Tibial nerve (tissue), 4 donors: ENCODE data around the gene SBK3. TPM values are rescaled to one million over a fixed set of nuclear protein-coding genes. Genes with fewer than 3 reads are reported as not detected.

Experiments
- DNase-seq, 2 donors: peaks; one replicate each; pipeline ENCODE4 v3.0.0-alpha.2; 2019; ENCODE audit warnings: low spot score in 2 of 2
- H3K27ac ChIP-seq, 4 donors: fragments of 200-600 bp; sonication (generic) in 3 of 4; one replicate each; pipeline ENCODE4 v1.5.1; 2017 to 2019; ENCODE audit warnings: mild to moderate bottlenecking in 1 of 4
- H3K27me3 ChIP-seq, 2 donors: fragments of 200-600 bp; sonication (generic) in 1 of 2; one replicate each; pipeline versions ENCODE4 v1.5.1 to v1.6.0; 2017 to 2019
- H3K36me3 ChIP-seq, 3 donors: fragments of 200-600 bp; sonication (generic); one replicate each; pipeline ENCODE4 v1.5.1; 2018 to 2019
- H3K4me1 ChIP-seq, 4 donors: fragments of 200-600 bp; sonication (generic) in 3 of 4; one replicate each; pipeline ENCODE4 v1.5.1; 2017 to 2019
- H3K4me3 ChIP-seq, 4 donors: fragments of 200-600 bp; sonication (generic) in 3 of 4; one replicate each; pipeline ENCODE4 v1.5.1; 2017 to 2019; ENCODE audit warnings: mild to moderate bottlenecking in 1 of 4, moderate library complexity in 1 of 4
- H3K9me3 ChIP-seq, 4 donors: fragments of 200-600 bp; sonication (generic) in 3 of 4; one replicate each; pipeline ENCODE4 v1.5.1; 2017 to 2019
- EP300 ChIP-seq, 2 donors: sonication (generic); formaldehyde crosslinking; IDR thresholded peaks; one replicate each; pipeline ENCODE4 v1.6.1; 2017; ENCODE audit warnings: antibody characterized with exemption in 2 of 2, mild to moderate bottlenecking in 1 of 2
- POLR2A ChIP-seq, 2 donors: fragments of 450-650 bp; IDR thresholded peaks; one replicate each; pipeline ENCODE4 v1.6.1; 2017; ENCODE audit warnings: antibody characterized with exemption in 2 of 2, mild to moderate bottlenecking in 2 of 2, moderate library complexity in 2 of 2
- WGBS, 2 donors: methylation state at CpG; one replicate each; pipeline ENCODE4 v1.1.5; 2018; 5-methylcytosine and 5-hydroxymethylcytosine counted together
- total RNA-seq, 4 donors: library from RNA; depleted of rRNA; stranded (reverse); fragments of >200 nt; gene quantifications; one replicate each; pipeline ENCODE4 v1.1.0, GENCODE V29; 2016
- TF ChIP-seq, protein P1 (sequence below), 5 experiments: fragments of 200-600 bp in 3 of 5; fragments of 450-650 bp in 2 of 5; sonication (generic) in 3 of 5; IDR thresholded peaks; one replicate each; pipeline ENCODE4 v1.5.1; 2016 to 2019; ENCODE audit warnings: antibody characterized with exemption in 5 of 5, mild to moderate bottlenecking in 3 of 5, moderate library complexity in 2 of 5

The SBK3 gene
- total RNA-seq, 4 donors from 2014 or later = 0.59 TPM; not detected in 3

DNA sequence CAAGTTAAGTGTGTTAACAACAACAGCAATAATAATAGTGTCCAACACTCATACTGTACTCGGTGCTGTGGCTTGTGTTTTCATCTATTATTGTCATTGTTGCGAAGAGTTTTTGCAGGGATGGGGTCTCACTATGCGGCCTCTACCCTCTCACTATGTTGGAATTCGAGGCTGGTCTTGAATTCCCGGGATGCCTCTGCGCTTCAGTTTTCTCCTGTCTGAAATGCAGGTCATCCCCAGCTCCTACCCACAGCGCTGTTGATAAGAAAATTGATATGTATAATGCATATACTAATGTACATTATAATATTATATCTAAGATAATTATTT is 4.9 kb upstream of the SBK3 start:
- DNase-seq = no peak
- H3K9me3 ChIP-seq = no peaks in the 10 kb centered on the region
- peaks cover 0 to 32% (median 4%) of the 10 kb centered on the region in 4 donors for H3K4me1 ChIP-seq
- no peaks in the 10 kb centered on the region for H3K36me3 ChIP-seq
- peaks cover 0 to 39% of the 10 kb centered on the region in 2 donors for H3K27me3 ChIP-seq
- H3K27ac ChIP-seq = peak overlapping the region in 1 of 4 donors; percentile 42
- TF ChIP-seq EP300 (IDR thresholded peaks at IDR 0.05) (no peak), POLR2A (IDR thresholded peaks at IDR 0.05) (no peak)
- TF ChIP-seq, protein P1, sequence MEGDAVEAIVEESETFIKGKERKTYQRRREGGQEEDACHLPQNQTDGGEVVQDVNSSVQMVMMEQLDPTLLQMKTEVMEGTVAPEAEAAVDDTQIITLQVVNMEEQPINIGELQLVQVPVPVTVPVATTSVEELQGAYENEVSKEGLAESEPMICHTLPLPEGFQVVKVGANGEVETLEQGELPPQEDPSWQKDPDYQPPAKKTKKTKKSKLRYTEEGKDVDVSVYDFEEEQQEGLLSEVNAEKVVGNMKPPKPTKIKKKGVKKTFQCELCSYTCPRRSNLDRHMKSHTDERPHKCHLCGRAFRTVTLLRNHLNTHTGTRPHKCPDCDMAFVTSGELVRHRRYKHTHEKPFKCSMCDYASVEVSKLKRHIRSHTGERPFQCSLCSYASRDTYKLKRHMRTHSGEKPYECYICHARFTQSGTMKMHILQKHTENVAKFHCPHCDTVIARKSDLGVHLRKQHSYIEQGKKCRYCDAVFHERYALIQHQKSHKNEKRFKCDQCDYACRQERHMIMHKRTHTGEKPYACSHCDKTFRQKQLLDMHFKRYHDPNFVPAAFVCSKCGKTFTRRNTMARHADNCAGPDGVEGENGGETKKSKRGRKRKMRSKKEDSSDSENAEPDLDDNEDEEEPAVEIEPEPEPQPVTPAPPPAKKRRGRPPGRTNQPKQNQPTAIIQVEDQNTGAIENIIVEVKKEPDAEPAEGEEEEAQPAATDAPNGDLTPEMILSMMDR (IDR thresholded peaks at IDR 0.05) = no peak
- no peak overlapping the region for H3K4me3 ChIP-seq
- 40 to 47% methylated on average over 7 of the region's 7 CpGs for WGBS, 2 donors

GRCh38 chr19:55549500-55550320 is 4.4 kb upstream of the SBK3 start:
- Histone ChIP-seq H3K27ac (peak overlapping the region in 1 of 4 donors; percentile 42), H3K4me1 (peaks cover 0 to 32% (median 4%) of the 10 kb centered on the region in 4 donors), H3K4me3 (peak overlapping the region in 1 of 4 donors; percentile 10), H3K36me3 (no peaks in the 10 kb centered on the region), H3K9me3 (no peaks in the 10 kb centered on the region), H3K27me3 (peaks cover 0 to 44% of the 10 kb centered on the region in 2 donors)
- TF ChIP-seq EP300 (IDR thresholded peaks at IDR 0.05) = peak in 1 of 2 donors; percentile 14
- TF ChIP-seq POLR2A (IDR thresholded peaks at IDR 0.05) = no peak
- WGBS, 2 donors = 16 to 25% methylated on average over 28 to 36 of the region's 36 CpGs
- DNase-seq = no peak

- Histone ChIP-seq H3K4me3 (no peak overlapping the region), H3K27me3 (peaks cover 0 to 47% of the 10 kb centered on the region in 2 donors), H3K9me3 (no peaks in the 10 kb centered on the region), H3K36me3 (no peaks in the 10 kb centered on the region), H3K4me1 (peaks cover 0 to 21% (median under 1%) of the 10 kb centered on the region in 4 donors), H3K27ac (peak overlapping the region in 2 of 4 donors; percentile 37 to 59)
- peak; percentile 30 to 48 for DNase-seq
- 45 to 47% methylated on average over 14 to 16 of the region's 17 CpGs for WGBS, 2 donors
- no peak for TF ChIP-seq POLR2A (IDR thresholded peaks at IDR 0.05)
- peak in 1 of 2 donors; percentile 64 for TF ChIP-seq EP300 (IDR thresholded peaks at IDR 0.05)
- TF ChIP-seq, protein P1 (IDR thresholded peaks at IDR 0.05) = no peak
These were observed 1.7 kb upstream of the SBK3 start for GRCh38 chr19:55546822-55547614.

- WGBS, 2 donors = 44 to 54% methylated on average over 11 of the region's 11 CpGs
- Histone ChIP-seq H3K4me1 (peaks cover 0 to 17% (median 0%) of the 10 kb centered on the region in 4 donors), H3K4me3 (no peak overlapping the region), H3K9me3 (no peaks in the 10 kb centered on the region), H3K27me3 (peaks cover 0 to 47% of the 10 kb centered on the region in 2 donors), H3K36me3 (no peaks in the 10 kb centered on the region), H3K27ac (no peak overlapping the region)
- no peak for DNase-seq
- no peak for TF ChIP-seq EP300 (IDR thresholded peaks at IDR 0.05)
- no peak for TF ChIP-seq POLR2A (IDR thresholded peaks at IDR 0.05)
- TF ChIP-seq, protein P1 (IDR thresholded peaks at IDR 0.05) = no peak
These were observed 668 bp upstream of the SBK3 start for GRCh38 chr19:55546011-55546410.

DNA sequence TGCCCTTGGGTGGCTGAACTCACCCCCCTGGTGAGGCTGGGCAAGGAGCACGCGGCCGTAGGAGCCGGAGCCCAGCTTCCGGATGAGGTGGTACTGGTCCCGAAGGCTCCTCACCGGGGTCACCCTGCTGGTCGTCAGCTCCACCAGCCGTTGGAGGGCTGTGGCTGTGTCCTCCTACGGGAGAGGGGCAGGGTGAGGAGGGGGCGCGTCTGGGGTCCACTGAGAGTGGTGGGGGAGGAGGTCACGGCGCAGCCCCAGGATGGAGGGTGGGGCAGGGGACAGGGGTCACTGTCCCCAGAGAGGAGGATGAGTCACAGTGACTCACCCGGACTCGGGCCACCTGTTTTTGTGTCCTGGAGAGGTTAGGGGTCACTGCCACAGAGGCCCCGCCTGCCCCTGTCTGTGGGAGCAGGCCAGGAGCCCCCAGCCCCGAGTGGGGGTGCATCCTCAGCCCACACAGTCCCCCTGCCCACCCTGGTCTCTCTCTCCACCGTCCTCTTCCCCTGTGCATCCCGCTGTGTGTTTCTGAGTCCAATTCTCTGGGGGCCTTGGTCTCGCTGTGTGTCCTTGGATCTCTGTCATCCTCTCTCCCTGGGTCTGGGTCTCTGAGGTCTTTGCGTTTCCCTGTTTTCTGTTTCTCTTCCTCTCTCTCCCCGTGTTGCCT is 435 bp downstream of the SBK3 start:
- Histone ChIP-seq H3K9me3 (no peaks in the 10 kb centered on the region), H3K36me3 (no peaks in the 10 kb centered on the region), H3K27ac (no peak overlapping the region), H3K27me3 (peaks cover 0 to 43% of the 10 kb centered on the region in 2 donors), H3K4me1 (peaks cover 0 to 12% (median 0%) of the 10 kb centered on the region in 4 donors), H3K4me3 (no peak overlapping the region)
- no peak for TF ChIP-seq EP300 (IDR thresholded peaks at IDR 0.05)
- TF ChIP-seq, protein P1 (IDR thresholded peaks at IDR 0.05) = no peak
- no peak for TF ChIP-seq POLR2A (IDR thresholded peaks at IDR 0.05)
- WGBS, 2 donors = 69 to 76% methylated on average over 20 to 23 of the region's 23 CpGs
- no peak for DNase-seq
